Upper lobe of right lung (tissue), 1 donor: ENCODE data around the gene C16orf78. TPM values are rescaled to one million over a fixed set of nuclear protein-coding genes. Genes with fewer than 3 reads are reported as not detected.

Experiments used
- ATAC-seq: fragments of 200-7000 bp; cut with Tn5 transposase; one replicate; pipeline ENCODE4 v1.9.1; 2020; ENCODE audit warnings: mild to moderate bottlenecking, moderate library complexity
- DNase-seq: peaks from one replicate; pipeline ENCODE4 v3.0.0-alpha.2; 2020
- H3K27ac ChIP-seq: fragments of 200-600 bp; one replicate; pipeline ENCODE4 v1.8.0; 2022
- H3K27me3 ChIP-seq: fragments of 200-600 bp; one replicate; pipeline ENCODE4 v1.8.0; 2022; ENCODE audit warnings: mild to moderate bottlenecking
- H3K36me3 ChIP-seq: fragments of 200-600 bp; one replicate; pipeline ENCODE4 v1.8.0; 2022
- H3K4me1 ChIP-seq: fragments of 200-600 bp; one replicate; pipeline ENCODE4 v1.8.0; 2022
- H3K4me3 ChIP-seq: fragments of 200-600 bp; one replicate; pipeline ENCODE4 v1.8.0; 2022; ENCODE audit warnings: mild to moderate bottlenecking
- H3K9me3 ChIP-seq: fragments of 200-600 bp; one replicate; pipeline ENCODE4 v1.8.0; 2022
- CTCF ChIP-seq: fragments of 200-600 bp; IDR thresholded peaks from one replicate; pipeline ENCODE4 v1.8.0; 2022; ENCODE audit warnings: antibody characterized with exemption
- intact Hi-C: fragments of 100-400 bp; cut with DNase I; formaldehyde crosslinking; loops from one replicate; pipeline ENCODE4 v1.11.0; 2022
- total RNA-seq: library from RNA; stranded (reverse); fragmentation: NEBNext Ultra II Directional; extraction: Animal tissue kit (Norgen Biotek cat#: 25700); gene quantifications from one replicate; pipeline ENCODE4 v1.2.1, GENCODE V29; 2021
- donor health status: DM: no; HTN: yes; CAD: no; lungs with severe emphysema.

Gene C16orf78
- total RNA-seq, 1 donor from 2014 or later, result not detected

GRCh38 chr16:49407873-49408550, 34.4 kb downstream of the C16orf78 start:
- TF ChIP-seq CTCF, result peak; percentile 93
- H3K9me3 ChIP-seq, result no peaks in the 10 kb centered on the region
- no peaks in the 10 kb centered on the region for H3K4me1 ChIP-seq
- H3K4me3 ChIP-seq, result no peak overlapping the region
- no peaks in the 10 kb centered on the region for H3K36me3 ChIP-seq
- peak; percentile 96 for ATAC-seq
- DNase-seq, result peak; percentile 90
- H3K27ac ChIP-seq, result no peak overlapping the region
- intact Hi-C loops, result loop anchor here (10.0 kb wide), 1 partner anchor 507 kb away; no protein-coding TSS in a partner anchor
- H3K27me3 ChIP-seq, result no peaks in the 10 kb centered on the region

GRCh38 chr16:49409121-49409520, 35.5 kb downstream of the C16orf78 start:
- no peaks in the 10 kb centered on the region for H3K4me1 ChIP-seq
- DNase-seq, result no peak

GRCh38 chr16:49410226-49410625, 36.6 kb downstream of the C16orf78 start:
- DNase-seq (no peak), ATAC-seq (no peak)
- TF ChIP-seq CTCF, result no peak
- H3K4me1 ChIP-seq, result no peaks in the 10 kb centered on the region
- no peaks in the 10 kb centered on the region for H3K27me3 ChIP-seq
- no peak overlapping the region for H3K4me3 ChIP-seq
- intact Hi-C loops, result no loop called here
- no peak overlapping the region for H3K27ac ChIP-seq
- H3K9me3 ChIP-seq, result no peaks in the 10 kb centered on the region
- no peaks in the 10 kb centered on the region for H3K36me3 ChIP-seq

More at GRCh38 chr16:49409121-49409520, 35.5 kb downstream of the C16orf78 start:
- no peak for TF ChIP-seq CTCF
- H3K9me3 ChIP-seq, result no peaks in the 10 kb centered on the region
- H3K27ac ChIP-seq, result no peak overlapping the region
- H3K27me3 ChIP-seq, result no peaks in the 10 kb centered on the region
- intact Hi-C loops, result loop anchor here (10.0 kb wide), 1 partner anchor 506 kb away; no protein-coding TSS in a partner anchor
- no peak overlapping the region for H3K4me3 ChIP-seq
- H3K36me3 ChIP-seq, result no peaks in the 10 kb centered on the region
- ATAC-seq, result no peak

GRCh38 chr16:49411121-49411970, 37.7 kb downstream of the C16orf78 start:
- ATAC-seq (no peak), DNase-seq (no peak)
- no peak for TF ChIP-seq CTCF
- no peaks in the 10 kb centered on the region for H3K27me3 ChIP-seq
- H3K36me3 ChIP-seq, result no peaks in the 10 kb centered on the region
- H3K4me3 ChIP-seq, result no peak overlapping the region
- intact Hi-C loops, result no loop called here
- H3K27ac ChIP-seq, result no peak overlapping the region
- no peaks in the 10 kb centered on the region for H3K9me3 ChIP-seq
- no peaks in the 10 kb centered on the region for H3K4me1 ChIP-seq

- ATAC-seq (no peak), DNase-seq (no peak)
- H3K9me3 ChIP-seq, result no peaks in the 10 kb centered on the region
- H3K4me3 ChIP-seq, result no peak overlapping the region
- H3K27ac ChIP-seq, result no peak overlapping the region
- TF ChIP-seq CTCF, result no peak
- no peaks in the 10 kb centered on the region for H3K4me1 ChIP-seq
- no peaks in the 10 kb centered on the region for H3K27me3 ChIP-seq
- intact Hi-C loops, result no loop called here
- no peaks in the 10 kb centered on the region for H3K36me3 ChIP-seq
These were observed 41.1 kb downstream of the C16orf78 start for GRCh38 chr16:49414671-49415070.
